Hepatocyte (in vitro differentiated cells): ENCODE data around the gene PAQR7.

Source experiments
- CTCF ChIP-seq: fragments of 200-600 bp; sonication (generic); IDR thresholded peaks from 2 replicates; pipeline ENCODE4 v1.5.1; 2016; ENCODE audit warnings: antibody characterized with exemption, mild to moderate bottlenecking; ENCODE audit not compliant: poor library complexity
- EZH2 ChIP-seq: fragments of 200-600 bp; sonication (generic); IDR thresholded peaks from 2 replicates; pipeline ENCODE4 v1.6.1; 2016; ENCODE audit warnings: antibody characterized with exemption, mild to moderate bottlenecking, borderline replicate concordance
- EZH2phosphoT487 ChIP-seq: fragments of 200-600 bp; sonication (generic); IDR thresholded peaks from one replicate; pipeline ENCODE4 v1.6.1; 2018; ENCODE audit warnings: antibody characterized with exemption, mild to moderate bottlenecking, low read depth, moderate library complexity; ENCODE audit not compliant: unreplicated experiment, severe bottlenecking

- TF ChIP-seq CTCF (no peak), EZH2 (no peak), EZH2phosphoT487 (no peak)
Measured at GRCh38 chr1:25847929-25848328, 27.6 kb downstream of the PAQR7 start.
